Measurements from ENCODE around the gene IQCN.

The IQCN gene

DNA sequence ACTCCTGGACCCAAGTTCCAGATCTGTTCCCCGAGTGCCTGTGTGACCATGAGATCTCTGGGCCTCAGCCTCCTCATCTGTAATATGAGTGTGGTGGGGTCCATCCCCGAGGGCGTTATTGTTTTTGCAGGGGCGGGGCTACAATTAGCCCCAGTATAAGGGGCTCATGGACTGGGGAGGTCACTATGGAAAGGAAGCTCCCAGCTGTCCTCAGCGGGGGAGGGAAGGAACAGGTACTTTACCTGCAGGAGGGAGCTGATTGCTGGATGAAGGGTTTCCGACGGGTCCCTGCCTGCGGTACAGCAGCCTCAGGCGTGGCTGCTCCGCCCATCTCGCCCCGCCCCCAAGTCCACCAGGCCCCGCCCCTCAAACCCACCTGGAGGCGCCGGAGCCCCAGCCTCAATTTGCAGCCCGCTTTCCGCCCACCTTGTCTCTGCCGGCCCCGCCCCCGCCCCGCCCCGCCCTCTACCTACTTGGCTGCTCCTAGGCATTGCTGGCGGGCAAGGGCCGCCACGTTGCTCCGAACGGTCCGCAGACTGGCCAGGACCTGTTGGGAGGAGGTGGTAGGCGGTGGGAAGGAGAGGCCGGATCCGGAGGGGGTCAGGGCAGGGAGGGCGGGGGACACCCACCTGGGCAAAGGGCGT lies 53.5 kb downstream of the IQCN start:
- peak; percentile 59; the same call in 1 of the 2 replicates for TF ChIP-seq ZBTB7A (IDR thresholded peaks at IDR 0.05; ENCODE audit: low read depth)
- TF ChIP-seq CREB1 (IDR thresholded peaks at IDR 0.05; ENCODE audit: low read depth): no peak
- TF ChIP-seq, protein P1, sequence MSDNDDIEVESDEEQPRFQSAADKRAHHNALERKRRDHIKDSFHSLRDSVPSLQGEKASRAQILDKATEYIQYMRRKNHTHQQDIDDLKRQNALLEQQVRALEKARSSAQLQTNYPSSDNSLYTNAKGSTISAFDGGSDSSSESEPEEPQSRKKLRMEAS (IDR thresholded peaks at IDR 0.05): no peak
- TF ChIP-seq TAF1 (IDR thresholded peaks at IDR 0.05; ENCODE audit: low read depth): no peak
- no peak for TF ChIP-seq TCF12 (IDR thresholded peaks at IDR 0.05; ENCODE audit: low read depth)
- no peak; the same call in 1 of the 2 replicates for TF ChIP-seq EGR1 (IDR thresholded peaks at IDR 0.05)
- TF ChIP-seq NFIC (IDR thresholded peaks at IDR 0.05): no peak

DNA sequence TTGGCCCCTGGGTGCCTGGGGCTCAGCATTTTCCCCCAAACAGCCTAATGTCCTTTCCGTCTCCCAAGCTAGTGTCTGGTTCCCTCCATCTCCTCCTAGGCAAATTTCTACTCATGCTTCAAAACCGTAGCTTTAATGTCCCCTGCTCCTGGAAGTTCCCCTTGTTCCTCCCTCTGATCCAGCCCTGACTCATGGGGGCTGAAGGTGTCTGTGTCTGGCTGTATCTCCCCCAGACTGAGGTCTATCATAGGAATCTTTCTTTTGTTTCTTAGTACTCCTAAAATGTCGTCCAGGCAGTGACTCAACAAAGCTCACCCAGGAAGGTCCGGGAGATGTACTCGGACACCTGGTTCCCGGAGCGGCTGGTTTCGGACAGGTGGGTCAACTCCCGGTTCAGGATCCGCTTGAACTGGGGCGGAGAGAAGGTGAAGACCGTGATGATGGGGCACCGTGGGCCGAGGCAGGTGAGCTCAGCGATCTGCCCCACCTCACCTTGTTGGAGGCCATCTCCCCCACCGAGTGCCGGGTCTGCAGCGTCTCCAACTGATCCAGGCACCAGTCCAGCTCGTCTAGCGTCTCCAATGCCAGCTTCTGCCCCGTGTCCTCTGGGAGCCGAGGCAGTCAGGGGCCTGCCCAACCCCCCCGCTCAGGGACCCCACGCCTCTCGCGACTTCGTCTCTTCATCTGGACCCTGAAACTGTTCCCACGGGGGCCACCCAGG lies 54.2 kb downstream of the IQCN start:
- no peak for TF ChIP-seq FOXM1 (IDR thresholded peaks at IDR 0.05; ENCODE audit: borderline replicate concordance, low read depth)
- TF ChIP-seq ZBTB7A (IDR thresholded peaks at IDR 0.05; ENCODE audit: low read depth): no peak
- no peak for TF ChIP-seq EGR1 (IDR thresholded peaks at IDR 0.05)
- TF ChIP-seq, protein P2, sequence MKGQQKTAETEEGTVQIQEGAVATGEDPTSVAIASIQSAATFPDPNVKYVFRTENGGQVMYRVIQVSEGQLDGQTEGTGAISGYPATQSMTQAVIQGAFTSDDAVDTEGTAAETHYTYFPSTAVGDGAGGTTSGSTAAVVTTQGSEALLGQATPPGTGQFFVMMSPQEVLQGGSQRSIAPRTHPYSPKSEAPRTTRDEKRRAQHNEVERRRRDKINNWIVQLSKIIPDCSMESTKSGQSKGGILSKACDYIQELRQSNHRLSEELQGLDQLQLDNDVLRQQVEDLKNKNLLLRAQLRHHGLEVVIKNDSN (IDR thresholded peaks at IDR 0.05): no peak
- TF ChIP-seq, protein P3, sequence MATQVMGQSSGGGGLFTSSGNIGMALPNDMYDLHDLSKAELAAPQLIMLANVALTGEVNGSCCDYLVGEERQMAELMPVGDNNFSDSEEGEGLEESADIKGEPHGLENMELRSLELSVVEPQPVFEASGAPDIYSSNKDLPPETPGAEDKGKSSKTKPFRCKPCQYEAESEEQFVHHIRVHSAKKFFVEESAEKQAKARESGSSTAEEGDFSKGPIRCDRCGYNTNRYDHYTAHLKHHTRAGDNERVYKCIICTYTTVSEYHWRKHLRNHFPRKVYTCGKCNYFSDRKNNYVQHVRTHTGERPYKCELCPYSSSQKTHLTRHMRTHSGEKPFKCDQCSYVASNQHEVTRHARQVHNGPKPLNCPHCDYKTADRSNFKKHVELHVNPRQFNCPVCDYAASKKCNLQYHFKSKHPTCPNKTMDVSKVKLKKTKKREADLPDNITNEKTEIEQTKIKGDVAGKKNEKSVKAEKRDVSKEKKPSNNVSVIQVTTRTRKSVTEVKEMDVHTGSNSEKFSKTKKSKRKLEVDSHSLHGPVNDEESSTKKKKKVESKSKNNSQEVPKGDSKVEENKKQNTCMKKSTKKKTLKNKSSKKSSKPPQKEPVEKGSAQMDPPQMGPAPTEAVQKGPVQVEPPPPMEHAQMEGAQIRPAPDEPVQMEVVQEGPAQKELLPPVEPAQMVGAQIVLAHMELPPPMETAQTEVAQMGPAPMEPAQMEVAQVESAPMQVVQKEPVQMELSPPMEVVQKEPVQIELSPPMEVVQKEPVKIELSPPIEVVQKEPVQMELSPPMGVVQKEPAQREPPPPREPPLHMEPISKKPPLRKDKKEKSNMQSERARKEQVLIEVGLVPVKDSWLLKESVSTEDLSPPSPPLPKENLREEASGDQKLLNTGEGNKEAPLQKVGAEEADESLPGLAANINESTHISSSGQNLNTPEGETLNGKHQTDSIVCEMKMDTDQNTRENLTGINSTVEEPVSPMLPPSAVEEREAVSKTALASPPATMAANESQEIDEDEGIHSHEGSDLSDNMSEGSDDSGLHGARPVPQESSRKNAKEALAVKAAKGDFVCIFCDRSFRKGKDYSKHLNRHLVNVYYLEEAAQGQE (IDR thresholded peaks at IDR 0.05; ENCODE audit: low read depth): no peak
- TF ChIP-seq RAD21 (IDR thresholded peaks at IDR 0.05; ENCODE audit: low read depth): no peak
- no peak for TF ChIP-seq CREB1 (IDR thresholded peaks at IDR 0.05; ENCODE audit: low read depth)
- TF ChIP-seq EP300 (IDR thresholded peaks at IDR 0.05; ENCODE audit: borderline replicate concordance): no peak
- no peak for TF ChIP-seq CEBPB (IDR thresholded peaks at IDR 0.05)
- no peak for TF ChIP-seq TCF12 (IDR thresholded peaks at IDR 0.05; ENCODE audit: low read depth)

DNA sequence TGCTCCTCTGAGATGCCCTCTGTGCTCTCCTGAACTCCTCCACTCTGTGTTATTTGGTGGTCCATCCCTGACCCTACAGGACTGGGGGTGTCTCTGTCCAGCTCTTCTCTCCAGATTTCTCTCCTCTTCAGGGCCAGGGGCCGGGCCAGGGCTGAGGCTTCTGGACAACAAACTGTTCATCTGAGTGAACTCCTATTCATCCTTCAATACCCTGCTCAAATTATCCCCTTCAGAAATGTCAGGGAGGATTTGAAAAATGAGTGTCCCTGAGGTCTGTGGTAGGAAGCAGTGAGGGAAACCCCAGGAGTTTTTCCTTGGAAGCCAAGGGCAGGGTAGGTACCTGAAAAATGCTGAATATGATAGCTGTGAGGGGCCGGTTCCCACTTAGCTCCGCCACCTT lies 55.7 kb downstream of the IQCN start:
- TF ChIP-seq RAD21 (IDR thresholded peaks at IDR 0.05; ENCODE audit: low read depth): no peak

DNA sequence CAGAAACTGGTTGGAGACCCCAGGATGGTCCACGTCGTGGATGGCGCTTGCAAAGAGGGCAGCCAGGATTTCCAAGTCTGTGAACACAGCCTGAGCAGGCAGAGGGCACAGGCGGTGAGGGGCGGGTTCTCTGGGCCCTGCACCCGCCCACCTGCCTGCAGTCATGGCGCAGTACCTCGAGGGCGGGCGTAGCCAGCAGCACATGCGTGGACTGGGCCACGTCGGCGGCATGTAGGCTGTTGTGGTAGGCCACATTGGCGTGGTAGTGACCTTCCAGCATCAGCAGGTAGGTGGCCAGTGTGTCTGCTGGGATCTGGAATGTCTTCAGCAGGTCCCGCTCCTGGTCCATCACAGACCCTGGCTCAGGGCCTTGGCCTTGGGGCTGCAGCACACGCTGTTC lies 56.1 kb downstream of the IQCN start:
- TF ChIP-seq TAF1 (IDR thresholded peaks at IDR 0.05; ENCODE audit: low read depth): no peak
- TF ChIP-seq YY1 (IDR thresholded peaks at IDR 0.05; ENCODE audit: low read depth): no peak
- no peak for TF ChIP-seq CREB1 (IDR thresholded peaks at IDR 0.05; ENCODE audit: low read depth)
- no peak for TF ChIP-seq NFIC (IDR thresholded peaks at IDR 0.05)
- TF ChIP-seq, protein P2 (IDR thresholded peaks at IDR 0.05): no peak
- no peak for TF ChIP-seq TCF12 (IDR thresholded peaks at IDR 0.05; ENCODE audit: low read depth)
- TF ChIP-seq, protein P1 (IDR thresholded peaks at IDR 0.05): no peak
- TF ChIP-seq FOXM1 (IDR thresholded peaks at IDR 0.05; ENCODE audit: borderline replicate concordance, low read depth): no peak
- no peak for TF ChIP-seq EGR1 (IDR thresholded peaks at IDR 0.05)
- no peak for TF ChIP-seq EP300 (IDR thresholded peaks at IDR 0.05; ENCODE audit: borderline replicate concordance)
- TF ChIP-seq ZBTB7A (IDR thresholded peaks at IDR 0.05; ENCODE audit: low read depth): no peak
- no peak for TF ChIP-seq TEAD4 (IDR thresholded peaks at IDR 0.05)
- no peak for TF ChIP-seq CEBPB (IDR thresholded peaks at IDR 0.05)
- TF ChIP-seq, protein P3 (IDR thresholded peaks at IDR 0.05; ENCODE audit: low read depth): no peak
- TF ChIP-seq RAD21 (IDR thresholded peaks at IDR 0.05; ENCODE audit: low read depth): no peak

DNA sequence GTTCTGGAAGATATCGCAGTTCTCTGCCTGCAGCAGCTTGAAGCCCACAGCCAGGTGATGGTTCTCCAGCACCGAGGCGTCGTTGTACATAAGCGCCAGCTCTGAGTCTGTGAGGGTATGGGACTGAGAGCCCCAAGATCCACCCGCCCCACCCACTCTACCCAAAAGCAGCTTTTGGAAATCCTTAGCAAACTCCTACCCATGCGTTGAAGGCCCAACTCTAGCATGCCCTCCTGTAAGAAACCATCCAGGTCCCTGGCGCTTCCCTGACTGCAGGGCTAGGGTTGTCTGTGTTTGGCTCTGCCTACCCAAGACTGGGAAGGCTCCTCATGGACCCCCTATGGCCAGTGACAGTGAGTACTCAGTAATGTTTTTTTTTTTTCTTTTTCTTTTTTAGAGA lies 57.5 kb downstream of the IQCN start:
- TF ChIP-seq YY1 (IDR thresholded peaks at IDR 0.05; ENCODE audit: low read depth): no peak
- TF ChIP-seq RAD21 (IDR thresholded peaks at IDR 0.05; ENCODE audit: low read depth): no peak
- TF ChIP-seq NFIC (IDR thresholded peaks at IDR 0.05): no peak
- no peak for TF ChIP-seq EGR1 (IDR thresholded peaks at IDR 0.05)
- TF ChIP-seq, protein P3 (IDR thresholded peaks at IDR 0.05; ENCODE audit: low read depth): no peak
- TF ChIP-seq CEBPB (IDR thresholded peaks at IDR 0.05): no peak
- no peak for TF ChIP-seq TAF1 (IDR thresholded peaks at IDR 0.05; ENCODE audit: low read depth)
- TF ChIP-seq, protein P2 (IDR thresholded peaks at IDR 0.05): no peak
- TF ChIP-seq TCF12 (IDR thresholded peaks at IDR 0.05; ENCODE audit: low read depth): no peak
- TF ChIP-seq EP300 (IDR thresholded peaks at IDR 0.05; ENCODE audit: borderline replicate concordance): no peak
- no peak for TF ChIP-seq FOXM1 (IDR thresholded peaks at IDR 0.05; ENCODE audit: borderline replicate concordance, low read depth)
- no peak for TF ChIP-seq CREB1 (IDR thresholded peaks at IDR 0.05; ENCODE audit: low read depth)
- TF ChIP-seq TEAD4 (IDR thresholded peaks at IDR 0.05): no peak
- TF ChIP-seq ZBTB7A (IDR thresholded peaks at IDR 0.05; ENCODE audit: low read depth): no peak
- TF ChIP-seq, protein P1 (IDR thresholded peaks at IDR 0.05): no peak
